NCI-H1092 (cell line): ENCODE measurements around the gene CCDC88C.

Experiments
- DNase-seq: peaks from one replicate; lab custom pipeline; 2025; lab: John Stamatoyannopoulos, UW

CCDC88C gene

DNA sequence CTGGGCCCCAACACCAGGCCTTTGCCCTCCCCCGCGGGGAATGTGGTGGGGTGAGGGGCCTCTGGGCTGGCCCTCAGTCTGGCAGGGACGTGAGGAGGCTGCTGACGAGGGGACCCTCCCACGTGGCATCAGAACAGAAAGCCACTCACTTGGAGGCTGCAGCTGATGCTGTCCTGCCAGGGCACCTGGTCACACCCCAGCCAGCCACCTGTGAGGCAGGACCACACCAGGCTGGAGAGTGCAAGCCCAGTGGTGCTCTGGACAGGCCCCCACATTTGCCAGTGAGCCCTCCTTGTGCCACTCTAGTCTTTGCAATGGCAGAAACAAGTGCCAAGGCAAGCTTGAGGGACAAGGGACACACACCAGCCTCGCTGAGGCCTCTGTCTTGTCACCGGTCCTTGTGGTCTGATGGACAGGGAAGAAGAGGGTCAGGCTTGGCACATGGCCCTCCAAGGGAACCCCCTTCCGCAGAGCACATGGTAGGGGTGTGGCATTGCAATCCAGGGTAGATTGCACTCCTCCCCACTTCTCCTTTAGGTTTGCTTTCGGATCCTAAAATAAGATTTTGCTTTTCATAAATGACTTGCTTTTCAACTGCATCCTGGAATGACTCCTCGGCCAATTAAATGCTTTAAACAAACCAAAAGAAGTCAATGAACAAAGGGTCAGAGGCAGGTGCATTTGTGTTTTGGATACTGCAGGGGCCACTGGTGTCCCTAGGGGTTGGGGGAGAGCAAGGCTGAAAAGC is 53.7 kb downstream of the CCDC88C start:
- DNase-seq, result no peak

- DNase-seq, result no peak
Measured at GRCh38 chr14:91361233-91361811, 56.3 kb downstream of the CCDC88C start.

DNA sequence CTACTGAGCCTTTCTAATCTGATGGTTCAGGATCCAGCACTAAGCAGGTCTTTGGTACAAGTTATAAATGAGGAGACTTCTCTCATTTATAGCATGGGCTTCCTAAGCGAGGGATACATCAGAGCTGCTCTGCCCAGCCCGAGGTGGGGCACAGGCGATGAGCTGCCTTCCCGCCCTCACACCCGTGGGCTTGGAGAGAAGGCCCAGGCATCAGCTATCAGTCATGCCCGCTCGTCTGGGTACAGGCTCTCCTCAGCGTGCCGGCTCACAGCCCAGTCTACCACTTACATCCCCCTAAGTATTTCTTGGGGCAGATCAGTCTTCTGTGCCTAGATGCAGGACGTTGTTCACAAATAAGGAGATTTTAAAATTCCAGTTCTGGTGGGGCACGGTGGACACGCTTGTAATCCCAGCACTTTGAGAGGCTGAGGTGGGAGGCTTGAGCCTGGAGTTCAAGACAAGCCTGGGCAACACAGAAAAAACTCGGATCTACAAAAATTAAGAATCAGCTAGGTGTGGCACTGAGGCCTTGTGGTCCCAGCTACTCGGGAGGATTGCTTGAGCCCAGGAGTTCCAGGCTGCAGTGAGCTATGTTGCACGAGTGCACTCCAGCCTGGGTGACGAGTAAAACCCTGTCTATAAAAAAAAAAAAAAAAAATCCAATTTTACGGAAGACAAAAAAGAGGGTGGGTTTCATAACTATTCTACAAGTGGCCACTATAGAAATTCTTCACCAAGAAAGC is 57.0 kb downstream of the CCDC88C start:
- DNase-seq, result no peak

DNA sequence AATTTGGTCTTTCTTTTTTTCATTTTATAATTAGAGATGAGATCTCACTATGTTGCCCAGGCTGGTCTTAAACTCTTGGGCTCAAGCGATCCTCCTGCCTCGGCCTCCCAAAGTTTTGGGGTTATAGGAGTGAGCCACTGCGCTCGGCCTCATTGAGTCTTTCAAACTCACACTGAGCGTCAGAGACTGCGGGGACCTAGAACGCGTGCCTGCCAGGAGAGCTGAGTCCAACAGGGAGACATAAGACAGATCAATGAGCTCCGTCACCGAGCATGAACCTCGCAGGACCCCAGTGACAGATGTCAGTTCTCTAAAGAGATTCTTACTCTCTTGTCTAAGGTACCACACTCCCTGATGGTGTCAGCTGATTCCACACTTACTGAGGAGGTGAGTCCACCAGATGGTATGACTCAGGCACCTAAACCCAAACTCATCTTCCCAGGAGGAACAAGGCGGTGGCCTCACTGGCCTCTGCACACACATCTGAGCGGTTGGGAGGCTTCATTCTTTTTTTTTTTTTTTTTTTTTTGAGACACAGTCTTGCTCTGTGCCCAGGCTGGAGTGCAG is 58.9 kb downstream of the CCDC88C start:
- no peak for DNase-seq

DNA sequence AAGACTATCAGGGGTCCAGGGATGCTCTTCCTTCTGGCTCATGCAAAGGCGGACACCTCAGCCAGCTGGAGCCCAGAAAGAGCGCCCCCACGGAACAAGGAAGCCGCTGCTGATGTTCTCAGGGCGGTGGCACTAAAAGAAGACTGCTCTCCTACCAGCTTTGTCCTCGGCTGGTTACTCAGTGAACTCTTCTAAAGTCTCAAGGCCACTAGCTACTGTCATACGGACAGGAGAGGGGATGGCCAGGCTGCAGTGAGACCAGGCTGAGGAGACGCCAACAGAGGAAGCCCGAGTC is 59.6 kb downstream of the CCDC88C start:
- no peak for DNase-seq

- no peak for DNase-seq
Measured at GRCh38 chr14:91357272-91358024, 60.2 kb downstream of the CCDC88C start.

- DNase-seq, result no peak
Measured at GRCh38 chr14:91356181-91356763, 61.3 kb downstream of the CCDC88C start.

GRCh38 chr14:91354979-91355685 is 62.5 kb downstream of the CCDC88C start:
- peak; percentile 67 for DNase-seq

DNA sequence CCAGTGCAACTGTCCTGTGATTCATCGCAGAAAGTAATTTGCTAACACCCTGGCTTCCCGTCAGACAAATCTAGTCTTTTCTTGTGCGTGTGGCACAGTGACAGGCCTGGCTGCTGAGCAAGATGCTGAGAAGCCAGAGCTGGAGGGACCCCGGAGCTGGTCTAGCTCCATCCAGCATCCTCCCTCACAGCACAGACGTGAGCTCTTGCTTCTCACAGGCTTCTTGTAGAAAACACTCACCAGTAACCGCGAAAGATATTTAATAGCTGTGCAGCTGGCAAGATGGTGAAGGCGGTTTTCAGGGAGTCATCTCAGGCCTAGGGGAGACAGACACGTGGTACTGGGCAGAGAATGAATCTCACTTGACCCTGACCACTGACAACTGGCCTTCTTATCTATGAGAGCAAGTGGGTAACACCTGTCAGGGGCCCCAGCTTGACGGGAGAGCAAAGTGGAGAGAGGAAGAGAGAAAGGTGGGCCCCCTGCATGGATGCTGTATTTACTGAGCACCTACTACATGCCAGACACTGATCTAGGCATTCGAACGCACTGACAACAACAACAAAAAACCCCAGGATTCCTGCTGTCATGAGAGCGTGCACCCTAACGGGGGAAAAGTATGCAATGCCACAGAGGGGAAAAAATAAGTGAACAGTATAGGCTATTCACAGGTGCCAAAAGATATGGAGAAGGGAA is 63.3 kb downstream of the CCDC88C start:
- no peak for DNase-seq

GRCh38 chr14:91352728-91353692 is 64.6 kb downstream of the CCDC88C start:
- peak; percentile 34 for DNase-seq

DNA sequence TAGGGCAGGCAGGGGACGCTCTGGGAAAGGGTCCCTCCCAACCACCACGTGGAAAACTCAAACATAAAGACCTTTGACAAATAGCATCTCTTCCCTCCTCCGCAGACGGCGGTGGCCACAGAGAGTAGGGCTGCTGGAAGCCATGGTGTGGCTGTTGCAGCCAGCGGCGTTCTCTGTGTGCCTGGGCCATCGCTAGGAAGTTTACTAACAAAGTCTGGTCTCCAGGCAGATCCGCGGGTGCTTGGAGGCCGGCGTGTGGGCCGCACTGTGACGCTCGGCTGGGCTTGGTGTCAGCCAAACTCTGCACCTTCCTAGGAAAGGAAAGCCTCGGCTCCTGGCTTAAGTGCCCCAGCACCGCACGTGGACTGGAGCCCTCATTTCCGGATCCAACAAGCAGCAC is 65.6 kb downstream of the CCDC88C start:
- DNase-seq, result peak; percentile 41

GRCh38 chr14:91351512-91351862 is 66.1 kb downstream of the CCDC88C start:
- DNase-seq, result no peak

- no peak for DNase-seq
Measured at GRCh38 chr14:91350813-91351511, 66.7 kb downstream of the CCDC88C start.

- DNase-seq, result no peak
Measured at GRCh38 chr14:91350483-91350812, 67.2 kb downstream of the CCDC88C start.

DNA sequence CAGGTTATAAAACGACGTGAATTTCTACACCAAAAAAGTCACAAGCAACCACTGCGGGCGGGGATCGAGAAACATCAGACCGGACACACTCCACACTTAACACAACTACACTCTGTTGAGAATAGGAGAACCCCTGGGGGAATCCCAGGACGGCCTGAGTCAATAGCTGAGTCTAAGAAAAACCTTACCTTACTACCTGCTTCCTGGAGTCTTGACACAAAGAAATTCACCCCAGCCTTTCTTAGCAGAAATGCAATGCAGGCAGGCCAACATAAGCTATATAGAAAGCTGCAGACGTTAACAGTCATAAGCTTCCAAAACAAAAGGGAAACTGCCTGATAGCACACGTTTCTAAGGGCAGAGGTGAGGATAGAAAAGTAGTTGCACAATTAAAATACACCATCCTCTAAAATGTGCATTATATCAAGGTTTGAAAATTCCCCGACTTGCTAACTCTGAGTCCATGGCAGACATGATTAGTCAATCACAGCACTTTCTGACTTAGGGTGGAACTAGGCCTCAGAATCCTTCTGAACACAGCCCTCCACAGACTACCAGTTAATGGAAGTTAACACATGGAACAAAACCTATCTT is 68.0 kb downstream of the CCDC88C start:
- DNase-seq, result no peak

- no peak for DNase-seq
Measured at GRCh38 chr14:91348845-91349465, 68.7 kb downstream of the CCDC88C start.

- DNase-seq, result no peak
Measured at GRCh38 chr14:91346838-91347173, 70.8 kb downstream of the CCDC88C start.

GRCh38 chr14:91344096-91344495 is 73.5 kb downstream of the CCDC88C start:
- DNase-seq, result no peak
